Ascending aorta (tissue), 2 donors: Measurements from ENCODE around the gene BAHCC1. TPM values are rescaled to one million over a fixed set of nuclear protein-coding genes. Genes with fewer than 3 reads are reported as not detected.
"Not testable (repeated sequence)": the region's sequence is repeated elsewhere in the genome, so short reads cannot be mapped to it uniquely, and the experiment has no call there.

ENCODE experiments used
- DNase-seq, 2 donors: peaks; one replicate each; pipeline ENCODE4 v3.0.0-alpha.2; 2019; ENCODE audit warnings: low spot score in 2 of 2
- H3K27ac ChIP-seq, 2 donors: fragments of 200-600 bp; sonication (generic); one replicate each; pipeline ENCODE4 v1.5.1; 2016 to 2017; ENCODE audit warnings: mild to moderate bottlenecking in 1 of 2
- H3K27me3 ChIP-seq: fragments of 200-600 bp; sonication (generic); one replicate; pipeline ENCODE4 v1.5.1; 2017
- H3K36me3 ChIP-seq, 2 donors: fragments of 200-600 bp; sonication (generic); one replicate each; pipeline ENCODE4 v1.5.1; 2016
- H3K4me1 ChIP-seq, 2 donors: fragments of 200-600 bp; sonication (generic); one replicate each; pipeline ENCODE4 v1.5.1; 2016 to 2017; ENCODE audit warnings: mild to moderate bottlenecking in 1 of 2
- H3K4me3 ChIP-seq, 2 donors: fragments of 200-600 bp; sonication (generic); one replicate each; pipeline ENCODE4 v1.5.1; 2016 to 2017; ENCODE audit warnings: mild to moderate bottlenecking in 1 of 2
- H3K9me3 ChIP-seq, 2 donors: fragments of 200-600 bp; sonication (generic); one replicate each; pipeline ENCODE4 v1.5.1; 2016
- intact Hi-C: fragments of 100-400 bp; cut with DNase I; formaldehyde crosslinking; loops from one replicate; pipeline ENCODE4 v1.15.1; 2023
- total RNA-seq: library from RNA; depleted of rRNA; stranded (reverse); fragments of >200 nt; gene quantifications from one replicate; pipeline ENCODE4 v1.1.0, GENCODE V29; 2016
- TF ChIP-seq, protein P1 (sequence below), 3 experiments: fragments of 200-600 bp in 2 of 3; fragments of 450-650 bp in 1 of 3; sonication (generic) in 2 of 3; IDR thresholded peaks; one replicate each; pipeline ENCODE4 v1.5.1; 2016 to 2019; ENCODE audit warnings: antibody characterized with exemption in 3 of 3, mild to moderate bottlenecking in 1 of 3, moderate library complexity in 1 of 3

Gene BAHCC1
- total RNA-seq, 1 donor from 2014 or later, result 29.1 TPM

DNA sequence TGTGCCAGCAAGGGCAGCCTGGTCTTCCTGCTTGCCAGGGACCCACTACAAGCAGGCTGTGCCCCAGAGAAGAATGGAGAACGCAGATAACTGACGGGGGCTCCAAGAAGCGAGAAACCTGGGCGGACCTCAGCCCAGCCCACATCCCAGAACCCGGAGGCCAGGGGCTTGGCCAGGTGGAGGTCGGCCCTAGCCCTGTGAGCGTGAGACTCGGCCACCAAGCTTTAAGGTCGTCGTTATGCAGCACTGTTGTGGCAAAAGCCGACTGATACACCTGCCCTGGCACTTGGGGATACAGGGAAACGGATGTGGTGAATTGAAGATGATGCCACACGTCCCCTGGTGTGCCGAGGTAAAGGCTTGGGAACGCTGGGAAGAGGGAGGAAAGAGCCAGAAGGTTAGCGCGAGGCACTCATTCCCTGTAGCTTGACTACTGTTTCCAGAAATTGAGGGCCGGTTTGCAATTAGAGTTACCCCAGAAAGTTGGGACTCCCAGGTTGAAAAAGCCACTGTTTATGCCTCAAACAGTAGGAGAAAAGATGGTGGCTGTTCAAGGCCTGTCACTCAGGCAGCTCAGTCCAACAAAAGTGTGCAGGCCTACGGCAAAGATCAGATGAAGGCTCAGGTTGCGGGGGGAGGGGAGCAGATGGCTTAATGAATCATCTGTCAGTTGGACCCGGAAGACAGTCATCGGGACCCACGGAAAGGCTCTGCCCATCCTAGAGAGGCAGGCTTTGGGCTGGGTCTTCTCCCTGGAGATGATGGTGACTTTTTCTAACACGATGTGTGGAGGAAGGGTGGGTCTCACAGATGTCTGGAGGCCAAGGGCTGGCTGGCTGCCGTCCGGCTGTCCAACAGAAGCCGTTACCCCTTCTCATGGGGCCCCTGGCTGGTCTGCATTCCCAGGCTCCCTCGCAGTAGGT, 45.6 kb upstream of the BAHCC1 start:
- Histone ChIP-seq H3K9me3 (no peaks in the 10 kb centered on the region), H3K36me3 (no peaks in the 10 kb centered on the region), H3K4me3 (no peak overlapping the region), H3K27ac (no peak overlapping the region), H3K27me3 (no peaks in the 10 kb centered on the region), H3K4me1 (peaks cover 0 to 4% of the 10 kb centered on the region in 2 donors)
- intact Hi-C loops, result no loop called here
- DNase-seq, result no peak
- TF ChIP-seq, protein P1, sequence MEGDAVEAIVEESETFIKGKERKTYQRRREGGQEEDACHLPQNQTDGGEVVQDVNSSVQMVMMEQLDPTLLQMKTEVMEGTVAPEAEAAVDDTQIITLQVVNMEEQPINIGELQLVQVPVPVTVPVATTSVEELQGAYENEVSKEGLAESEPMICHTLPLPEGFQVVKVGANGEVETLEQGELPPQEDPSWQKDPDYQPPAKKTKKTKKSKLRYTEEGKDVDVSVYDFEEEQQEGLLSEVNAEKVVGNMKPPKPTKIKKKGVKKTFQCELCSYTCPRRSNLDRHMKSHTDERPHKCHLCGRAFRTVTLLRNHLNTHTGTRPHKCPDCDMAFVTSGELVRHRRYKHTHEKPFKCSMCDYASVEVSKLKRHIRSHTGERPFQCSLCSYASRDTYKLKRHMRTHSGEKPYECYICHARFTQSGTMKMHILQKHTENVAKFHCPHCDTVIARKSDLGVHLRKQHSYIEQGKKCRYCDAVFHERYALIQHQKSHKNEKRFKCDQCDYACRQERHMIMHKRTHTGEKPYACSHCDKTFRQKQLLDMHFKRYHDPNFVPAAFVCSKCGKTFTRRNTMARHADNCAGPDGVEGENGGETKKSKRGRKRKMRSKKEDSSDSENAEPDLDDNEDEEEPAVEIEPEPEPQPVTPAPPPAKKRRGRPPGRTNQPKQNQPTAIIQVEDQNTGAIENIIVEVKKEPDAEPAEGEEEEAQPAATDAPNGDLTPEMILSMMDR (IDR thresholded peaks at IDR 0.05), result no peak

DNA sequence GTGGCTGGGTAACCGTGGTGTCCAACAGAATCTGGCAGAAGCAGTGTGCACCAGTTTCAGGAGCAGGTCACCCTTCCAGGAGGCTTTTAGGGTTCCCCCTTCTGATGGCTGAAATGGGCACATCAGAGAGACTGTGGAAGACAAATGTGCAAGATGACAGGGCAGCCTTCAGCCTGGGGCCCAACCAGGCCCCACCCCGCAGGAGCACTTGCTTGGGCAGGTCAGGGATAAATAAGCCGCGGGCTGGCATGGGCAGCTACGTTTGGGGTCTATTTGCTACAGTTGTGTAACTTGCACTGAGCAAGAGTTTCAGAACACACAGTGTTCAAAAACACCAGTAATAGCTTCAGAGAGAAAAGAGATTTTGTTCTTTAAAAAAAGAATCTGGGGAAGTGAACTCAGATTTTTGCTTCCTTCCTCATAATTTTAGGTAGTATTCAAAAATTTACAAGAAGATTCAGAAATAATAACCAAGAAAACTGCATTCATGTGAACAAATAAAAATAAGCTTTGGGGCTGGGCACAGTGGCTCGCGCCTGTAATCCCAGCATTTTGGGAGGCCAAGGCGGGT, 44.9 kb upstream of the BAHCC1 start:
- DNase-seq, result no peak

DNA sequence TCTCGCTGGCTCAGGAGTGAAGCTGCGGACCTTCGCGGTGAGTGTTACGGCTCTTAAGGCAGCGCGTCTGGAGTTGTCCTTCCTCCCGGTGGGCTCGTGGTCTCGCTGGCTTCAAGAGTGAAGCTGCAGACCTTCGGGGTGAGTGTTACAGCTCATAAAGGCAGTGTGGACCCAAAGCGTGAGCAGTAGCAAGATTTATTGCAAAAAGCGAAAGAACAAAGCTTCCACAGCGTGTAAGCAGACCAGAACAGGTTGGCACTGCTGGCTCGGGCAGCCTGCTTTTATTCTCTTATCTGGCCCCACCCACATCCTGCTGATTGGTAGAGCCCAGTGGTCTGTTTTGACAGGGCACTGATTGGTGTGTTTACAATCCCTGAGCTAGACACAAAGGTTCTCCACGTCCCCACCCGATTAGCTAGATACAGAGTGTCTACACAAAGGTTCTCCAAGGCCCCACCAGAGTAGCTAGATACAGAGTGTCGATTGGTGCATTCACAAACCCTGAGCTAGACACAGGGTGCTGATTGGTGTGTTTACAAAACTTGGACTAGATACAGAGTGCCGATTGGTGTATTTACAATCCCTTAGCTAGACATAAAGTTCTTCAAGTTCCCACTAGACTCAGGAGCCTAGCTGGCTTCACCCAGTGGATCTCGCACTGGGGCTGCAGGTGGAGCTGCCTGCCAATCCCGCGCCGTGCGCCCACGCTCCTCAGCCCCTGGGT, 43.8 kb upstream of the BAHCC1 start:
- H3K4me1 ChIP-seq, H3K27me3 ChIP-seq, H3K27ac ChIP-seq, DNase-seq, H3K9me3 ChIP-seq, H3K4me3 ChIP-seq, H3K36me3 ChIP-seq, intact Hi-C loops: not testable (repeated sequence)

More for the DNA sequence above, 44.9 kb upstream of the BAHCC1 start:
- H3K36me3 ChIP-seq, result no peaks in the 10 kb centered on the region
- no peak overlapping the region for H3K4me3 ChIP-seq
- intact Hi-C loops, result no loop called here
- no peaks in the 10 kb centered on the region for H3K9me3 ChIP-seq
- H3K27ac ChIP-seq, result no peak overlapping the region
- H3K27me3 ChIP-seq, result no peaks in the 10 kb centered on the region
- peaks cover 0 to 4% of the 10 kb centered on the region in 2 donors for H3K4me1 ChIP-seq
- TF ChIP-seq, protein P1 (IDR thresholded peaks at IDR 0.05), result no peak

DNA sequence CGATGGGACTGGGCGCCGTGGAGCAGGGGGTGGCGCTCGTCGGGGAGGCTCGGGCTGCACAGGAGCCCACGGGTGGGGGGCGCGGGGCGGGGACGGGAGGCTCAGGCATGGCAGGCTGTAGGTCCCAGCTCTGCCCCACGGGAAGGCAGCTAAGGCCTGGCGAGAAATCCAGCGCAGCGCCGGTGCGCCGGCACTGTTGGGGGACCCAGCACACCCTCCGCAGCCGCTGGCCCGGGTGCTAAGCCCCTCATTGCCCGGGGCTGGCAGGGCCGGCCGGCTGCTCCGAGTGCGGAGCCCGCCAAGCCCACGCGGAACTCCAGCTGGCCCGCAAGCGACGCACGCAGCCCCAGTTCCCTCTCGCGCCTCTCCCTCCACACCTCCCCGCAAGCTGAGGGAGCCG, 43.2 kb upstream of the BAHCC1 start:
- intact Hi-C loops, H3K4me1 ChIP-seq, H3K4me3 ChIP-seq, H3K36me3 ChIP-seq, H3K27me3 ChIP-seq, H3K27ac ChIP-seq, DNase-seq, H3K9me3 ChIP-seq: not testable (repeated sequence)

DNA sequence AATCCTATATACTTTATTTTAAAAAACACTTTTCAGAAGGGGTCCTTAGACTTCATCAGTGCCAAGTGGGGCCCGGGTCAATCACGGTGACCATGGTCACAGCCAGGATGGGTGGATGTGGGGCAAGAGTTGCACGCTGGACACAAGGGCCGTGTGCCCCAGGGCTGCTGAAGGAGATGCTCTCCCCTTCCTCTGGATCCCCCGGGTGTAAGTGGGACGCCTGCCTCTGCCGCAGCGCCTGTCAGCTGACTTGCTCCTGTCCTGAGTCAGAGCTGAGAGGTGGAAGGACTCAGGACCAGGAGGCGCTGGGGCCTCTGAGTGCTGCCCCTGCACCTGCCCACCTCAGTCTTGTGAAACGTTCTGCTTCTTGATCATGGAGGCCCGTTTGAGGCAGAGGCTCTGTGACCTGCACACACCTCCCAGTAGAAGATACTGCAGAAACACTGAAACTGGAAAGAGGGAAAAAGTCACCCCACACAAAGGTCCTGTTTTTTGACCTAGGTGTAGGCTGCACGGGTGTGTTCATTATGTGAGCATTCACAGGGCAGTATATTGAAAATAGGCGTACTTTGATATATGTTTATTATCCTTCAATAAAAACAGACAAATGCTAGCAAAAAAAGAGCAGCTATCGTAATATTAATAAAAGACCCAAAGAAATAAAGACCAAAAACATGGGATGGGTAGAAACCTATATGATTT, 40.9 kb upstream of the BAHCC1 start:
- Histone ChIP-seq H3K4me3 (no peak overlapping the region), H3K4me1 (no peaks in the 10 kb centered on the region), H3K9me3 (no peaks in the 10 kb centered on the region), H3K27me3 (no peaks in the 10 kb centered on the region), H3K36me3 (no peaks in the 10 kb centered on the region), H3K27ac (no peak overlapping the region)
- no peak for DNase-seq
- intact Hi-C loops, result no loop called here
- TF ChIP-seq, protein P1 (IDR thresholded peaks at IDR 0.05), result no peak

DNA sequence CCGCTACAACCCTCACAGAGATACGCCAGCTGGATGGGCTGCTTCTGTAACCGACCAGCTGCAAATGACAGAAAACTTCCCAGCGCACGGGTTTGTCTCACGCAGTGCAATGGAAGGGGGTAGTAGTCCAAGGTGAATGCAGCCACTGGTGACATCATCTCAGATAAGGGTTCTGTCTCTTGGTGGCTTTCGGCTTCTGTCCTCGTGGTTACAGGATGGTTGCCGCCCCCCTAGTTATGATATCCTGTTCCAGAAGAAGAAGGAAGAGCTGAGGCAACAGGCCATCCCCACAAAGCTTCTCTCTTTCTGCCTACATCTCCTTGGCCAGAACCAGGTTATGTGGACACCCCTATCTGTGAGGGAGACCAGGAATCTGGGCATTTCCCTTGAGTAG, 40.3 kb upstream of the BAHCC1 start:
- Histone ChIP-seq H3K36me3 (no peaks in the 10 kb centered on the region), H3K4me3 (no peak overlapping the region), H3K27ac (no peak overlapping the region), H3K4me1 (no peaks in the 10 kb centered on the region), H3K9me3 (no peaks in the 10 kb centered on the region), H3K27me3 (no peaks in the 10 kb centered on the region)
- intact Hi-C loops, result no loop called here
- no peak for DNase-seq
- TF ChIP-seq, protein P1 (IDR thresholded peaks at IDR 0.05), result no peak
